Fibroblast of skin of right biceps (primary cell): Measurements from ENCODE around the gene LSS.
A peak's percentile ranks its signal among the peaks of the same experiment; 100 is the strongest.

Source experiments
- DNase-seq: peaks from one replicate; pipeline ENCODE4 v3.0.0-alpha.2; 2013

Gene LSS

DNA sequence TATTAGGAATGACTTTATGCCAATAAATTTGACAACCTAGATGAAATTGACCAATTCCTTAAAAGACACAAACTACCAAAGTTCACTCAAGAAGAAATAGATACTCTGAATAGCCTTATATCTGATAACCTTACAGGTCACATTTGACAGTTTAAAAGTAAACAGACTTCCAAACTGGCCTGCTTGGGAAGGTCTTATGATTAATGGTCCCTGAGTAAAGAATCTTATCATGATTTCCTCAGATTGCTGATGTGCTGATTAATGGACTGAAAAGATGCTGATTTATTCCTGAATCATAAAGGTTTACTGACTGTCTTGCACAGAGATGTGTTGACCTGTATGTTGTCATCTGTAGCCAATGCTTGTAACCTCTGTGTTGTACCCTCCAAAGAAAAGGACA, 63.5 kb downstream of the LSS start:
- DNase-seq = no peak

GRCh38 chr21:46163380-46163779, 65.2 kb downstream of the LSS start:
- DNase-seq = no peak

DNA sequence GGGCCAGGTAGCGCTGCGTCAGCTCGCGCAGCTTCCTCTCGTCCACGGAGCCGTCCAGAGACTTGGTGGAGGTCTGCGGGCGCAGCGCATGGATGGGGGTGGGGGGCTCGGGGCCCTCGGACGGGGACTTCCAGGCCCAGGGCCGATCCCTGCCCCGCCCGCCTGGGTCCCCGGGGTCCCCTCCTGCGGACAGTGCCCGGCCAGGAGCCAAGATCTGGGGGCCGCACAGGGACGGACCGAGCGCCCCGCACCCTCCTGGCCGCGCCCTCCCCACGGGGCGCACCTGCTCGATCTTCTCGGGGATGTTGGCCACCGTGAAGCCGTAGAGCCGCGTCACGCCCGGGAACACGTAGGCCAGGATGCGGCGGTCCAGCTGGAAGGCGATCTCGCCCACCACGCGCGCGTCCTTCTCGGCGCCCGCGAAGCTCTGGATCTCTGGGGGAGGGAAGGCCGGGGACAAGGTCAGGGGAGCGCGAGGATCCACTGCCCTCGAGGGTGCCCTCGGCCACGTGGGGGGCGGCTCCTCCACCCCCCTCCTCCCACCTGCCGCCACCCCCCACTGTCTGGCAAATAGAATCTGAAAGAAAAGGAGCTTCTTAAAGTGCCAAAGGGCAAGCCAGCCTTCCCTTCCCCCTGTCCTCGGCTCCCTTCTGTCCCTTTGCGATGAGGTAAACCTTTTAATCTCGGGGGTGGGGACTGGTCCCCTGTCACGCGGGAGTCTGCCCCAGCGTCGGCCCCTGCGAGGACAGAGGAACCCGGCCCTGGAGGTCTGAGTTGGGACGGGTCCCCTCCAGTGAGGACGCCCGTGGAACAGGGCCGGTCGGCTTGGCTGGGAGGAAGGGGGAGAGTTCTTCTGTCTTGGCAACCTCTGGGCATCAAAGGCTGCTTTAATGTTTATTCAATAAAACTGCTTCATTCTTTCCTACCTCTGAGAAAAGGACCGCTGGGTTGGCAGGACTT, 66.7 kb downstream of the LSS start:
- DNase-seq = no peak

GRCh38 chr21:46160907-46161632, 67.5 kb downstream of the LSS start:
- DNase-seq = no peak

- DNase-seq = no peak
Observed at GRCh38 chr21:46160657-46160906, 68.0 kb downstream of the LSS start.

DNA sequence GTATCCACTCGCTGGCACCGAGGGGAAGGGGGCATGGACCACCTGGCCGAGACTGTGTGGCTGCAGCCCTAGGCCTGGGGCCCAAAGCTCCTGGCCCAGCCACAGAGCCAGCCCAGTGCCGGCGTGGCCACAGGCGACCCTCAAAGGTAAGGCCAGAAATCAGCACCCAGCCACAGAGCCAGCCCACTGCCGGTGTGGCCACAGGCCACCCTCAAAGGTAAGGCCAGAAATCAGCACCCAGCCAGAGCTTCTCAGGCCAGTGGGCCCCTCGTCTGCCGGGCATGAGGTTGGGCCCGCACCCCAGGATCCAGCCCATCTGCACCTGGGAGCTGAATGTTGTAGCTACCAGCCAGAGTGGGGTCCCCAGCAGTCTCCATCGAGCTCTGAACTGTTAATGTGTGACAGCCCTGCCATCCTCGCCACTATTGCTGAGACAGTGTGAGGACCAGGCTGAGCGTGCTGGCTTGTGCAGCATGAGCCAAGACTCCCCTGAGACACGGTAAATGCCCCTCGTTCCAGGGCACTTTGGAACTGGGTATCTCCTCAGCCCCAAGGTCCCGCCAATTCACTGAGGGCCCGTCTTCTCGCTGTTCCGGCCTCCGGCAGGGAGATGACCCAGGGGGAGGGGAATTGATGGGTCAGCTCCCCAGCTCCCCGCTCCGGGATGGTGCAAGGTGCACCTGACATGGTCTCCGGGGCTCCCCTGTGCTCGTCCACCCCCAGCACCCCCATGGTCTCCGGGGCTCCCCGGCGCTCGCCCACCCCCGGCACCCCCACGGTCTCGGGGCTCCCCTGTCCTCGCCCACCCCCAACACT, 68.5 kb downstream of the LSS start:
- DNase-seq = no peak

GRCh38 chr21:46159390-46159789, 69.2 kb downstream of the LSS start:
- DNase-seq = no peak

- DNase-seq = no peak
Observed at GRCh38 chr21:46158666-46159300, 69.8 kb downstream of the LSS start.

DNA sequence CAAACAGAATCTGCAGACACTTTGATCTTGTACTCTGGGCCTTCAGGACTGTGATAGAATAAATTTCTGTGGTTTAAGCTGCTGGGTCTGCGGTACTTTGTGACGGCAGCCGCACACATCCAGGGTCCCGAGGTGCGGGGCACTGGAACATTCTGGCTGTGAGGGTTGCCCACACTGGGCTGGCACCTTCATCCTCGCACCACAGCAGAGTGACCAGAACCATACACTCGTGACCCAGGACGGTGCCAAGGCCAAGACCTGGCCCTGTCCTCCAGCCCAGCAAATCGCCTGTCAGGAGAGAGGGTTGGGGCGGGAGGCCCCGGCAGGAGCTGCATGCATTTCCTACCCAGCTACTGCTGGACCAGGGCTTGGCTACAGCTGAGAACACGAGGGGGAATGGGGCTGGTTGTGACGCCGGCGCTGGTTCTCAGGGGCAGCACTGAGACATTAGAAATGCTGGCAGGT, 70.6 kb downstream of the LSS start:
- DNase-seq = no peak

DNA sequence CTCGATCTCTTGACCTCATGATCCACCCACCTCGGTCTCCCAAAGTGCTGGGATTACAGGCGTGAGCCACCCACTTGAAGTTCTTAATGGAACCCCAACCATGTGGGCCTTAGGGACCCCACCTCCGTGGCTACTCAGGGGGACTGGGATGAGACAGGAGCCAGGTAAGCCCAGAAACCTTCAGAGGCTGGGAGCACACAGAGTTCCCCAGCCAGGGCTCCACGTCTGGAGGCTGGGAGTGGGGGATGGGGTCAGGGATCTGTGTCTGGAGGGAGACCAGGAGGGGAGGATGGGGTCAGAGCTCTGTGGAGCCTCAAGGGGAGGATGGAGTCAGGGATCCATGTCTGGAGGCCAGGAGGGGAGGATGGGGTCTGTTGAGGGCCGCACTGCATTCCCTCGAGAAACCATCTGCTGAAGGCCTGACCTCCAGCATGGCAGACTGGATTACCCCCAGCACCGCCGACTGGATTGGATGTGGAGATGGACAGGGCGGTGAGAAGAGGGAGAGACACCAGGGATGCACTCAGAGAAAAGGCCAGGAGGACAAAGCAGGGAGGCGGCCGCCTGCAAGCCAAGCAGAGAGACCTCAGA, 71.1 kb downstream of the LSS start:
- DNase-seq = no peak

GRCh38 chr21:46156678-46157077, 71.9 kb downstream of the LSS start:
- DNase-seq = no peak

- DNase-seq = no peak
Observed at GRCh38 chr21:46156378-46156645, 72.3 kb downstream of the LSS start.

DNA sequence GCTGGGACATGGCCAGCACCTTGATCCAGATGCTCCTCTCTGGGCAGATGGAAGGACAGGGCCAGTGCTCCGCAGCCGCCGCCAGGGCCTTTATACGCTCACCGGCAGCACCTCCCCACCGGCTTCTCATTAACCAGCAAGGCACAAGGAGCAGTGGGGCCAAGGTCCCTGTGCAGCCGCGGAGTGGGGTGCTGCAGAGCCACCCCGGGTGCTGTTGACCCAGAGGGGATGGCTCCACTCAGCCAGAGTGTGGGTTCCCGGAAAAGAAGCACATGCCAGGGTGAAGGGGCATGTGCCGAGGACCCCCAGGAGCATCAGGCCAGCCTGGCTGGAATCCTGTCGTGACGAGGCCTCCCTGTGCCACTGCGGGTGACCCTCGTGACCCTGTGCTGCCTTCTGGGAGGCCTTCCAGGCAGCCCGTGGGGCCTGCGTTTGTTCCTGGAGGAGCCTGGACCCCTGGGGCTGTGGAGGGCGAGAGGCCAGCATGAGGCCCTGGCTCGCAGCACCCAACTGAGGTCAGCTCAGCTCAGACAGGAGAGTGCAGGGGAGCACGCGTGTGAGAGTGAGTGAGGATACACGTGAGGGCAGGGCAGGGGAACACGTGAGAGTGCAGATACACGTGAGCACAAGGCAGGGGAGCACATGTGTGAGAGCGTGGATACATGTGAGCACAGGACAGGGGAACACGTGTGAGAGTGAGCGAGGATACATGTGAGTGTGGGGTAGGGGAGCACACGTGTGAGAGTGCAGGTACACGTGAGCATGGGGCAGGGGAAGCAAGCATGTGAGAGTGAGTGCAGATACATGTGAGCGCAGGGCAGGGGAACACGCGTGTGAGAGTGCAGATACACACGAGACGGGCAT, 72.8 kb downstream of the LSS start, which contains the start of gene FTCD:
FTCD (minus strand) TSS at position 66 of the 864 bp plus-strand sequence; CDS start at position 10, 56 bp downstream.
- no peak for DNase-seq

- DNase-seq = no peak
Observed at GRCh38 chr21:46154955-46155513, 73.5 kb downstream of the LSS start.

GRCh38 chr21:46154155-46154954, 74.2 kb downstream of the LSS start:
- DNase-seq = no peak

DNA sequence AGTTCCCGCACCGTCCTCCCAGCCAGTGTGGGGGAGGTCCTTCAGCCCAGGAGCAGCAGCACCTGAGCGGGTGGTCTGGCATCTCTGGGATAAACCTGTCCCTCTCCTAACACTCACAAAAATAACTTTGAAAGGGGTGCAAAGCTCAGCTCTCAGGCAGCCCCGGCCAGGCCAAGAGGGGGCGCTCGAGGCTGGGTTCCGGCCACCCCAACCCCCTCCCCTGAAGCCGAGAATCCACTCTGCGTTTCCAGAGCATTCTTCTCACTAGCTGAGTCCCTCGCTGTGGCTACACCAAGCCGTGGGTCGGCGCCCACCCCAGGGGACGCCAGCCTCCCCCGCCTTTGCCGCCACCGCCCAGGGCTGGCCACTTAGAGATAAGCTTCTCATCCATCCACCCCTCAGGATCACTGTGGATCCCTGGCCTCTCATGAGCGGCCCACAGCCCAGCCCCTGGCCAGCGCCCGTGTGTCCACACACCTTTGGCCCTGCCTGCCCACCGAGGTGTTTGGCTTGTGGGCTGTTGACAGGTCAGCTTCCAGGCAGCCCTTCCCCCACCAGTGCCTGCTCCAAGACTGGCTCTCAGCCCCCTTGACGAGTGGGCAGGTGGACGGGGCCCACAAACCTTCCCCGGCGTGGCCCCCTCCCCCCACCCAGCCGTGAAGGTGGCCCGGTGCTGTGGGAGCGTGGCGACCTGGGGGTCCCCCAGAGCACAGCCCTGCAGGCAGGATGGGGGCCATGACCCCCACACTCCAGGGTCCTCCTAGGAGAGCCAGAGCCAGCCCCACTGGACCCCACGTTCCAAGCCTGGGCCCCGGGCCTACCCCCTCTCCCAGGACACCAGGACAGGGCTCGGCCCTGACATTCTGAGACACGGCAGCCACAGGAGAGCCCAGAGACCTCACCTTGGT, 75.1 kb downstream of the LSS start:
- DNase-seq = peak; percentile 52

DNA sequence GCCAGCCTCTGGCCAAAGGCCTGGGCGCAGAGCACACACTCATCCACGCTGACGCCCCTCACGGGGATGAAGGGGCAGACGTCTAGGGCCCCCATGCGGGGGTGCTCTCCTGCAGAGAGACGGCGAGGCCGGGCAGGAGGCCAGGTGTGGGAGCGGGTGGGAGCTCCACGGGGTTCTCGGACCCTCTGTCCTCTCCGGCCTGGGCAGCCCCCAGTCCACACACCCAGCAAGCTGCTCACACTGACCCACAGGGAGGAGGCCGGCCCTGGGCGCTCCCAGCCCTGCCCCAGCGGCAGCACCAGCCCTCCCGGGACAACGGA, 75.7 kb downstream of the LSS start:
- no peak for DNase-seq

- DNase-seq = no peak
Observed at GRCh38 chr21:46151989-46152926, 76.3 kb downstream of the LSS start.
